HepG2 (cell line): ENCODE results near the gene RAB30. TPM values are rescaled to one million over a fixed set of nuclear protein-coding genes. Genes with fewer than 3 reads are reported as not detected.

Experiments
- ATF7 ChIP-seq, 2 experiments: fragments of 450-650 bp in 1 of 2; sonication (generic) in 1 of 2; formaldehyde crosslinking in 1 of 2; IDR thresholded peaks; 2 replicates each; pipeline versions ENCODE4 v1.4.0 to v1.6.1; 2016 to 2020; ENCODE audit warnings: antibody characterized with exemption in 1 of 2, mild to moderate bottlenecking in 1 of 2, missing genetic modification reagents in 1 of 2
- CEBPG ChIP-seq: IDR thresholded peaks from 2 replicates; pipeline ENCODE4 v1.6.1; 2016
- ETV6 ChIP-seq: sonication (generic); formaldehyde crosslinking; conservative IDR thresholded peaks from 2 replicates; pipeline ENCODE4 v1.4.0; 2020; ENCODE audit warnings: missing genetic modification reagents
- ZBTB7A ChIP-seq: sonication (generic); formaldehyde crosslinking; IDR thresholded peaks from 2 replicates; pipeline ENCODE4 v1.8.0; 2022; ENCODE audit warnings: mild to moderate bottlenecking, missing genetic modification reagents
- ZNF644 ChIP-seq: IDR thresholded peaks from 2 replicates; pipeline ENCODE4 v1.6.1; 2016; ENCODE audit warnings: low read depth
- polyA plus RNA-seq, 8 experiments: library from polyadenylated mRNA; depleted of rRNA in 3 of 8; stranded (reverse) in 7 of 8; unstranded in 1 of 8; fragments of >200 nt; fragmentation: Illumina TruSeq in 4 of 8; extraction: Trizol in 4 of 8; gene quantifications; 2 replicates each; pipeline versions ENCODE4 v1.2.1 to v1.2.3, GENCODE V29; 2011 to 2016; ENCODE audit warnings: low read depth in 4 of 8, missing spikeins in 1 of 8, mixed read lengths in 1 of 8; ENCODE audit not compliant: insufficient read depth in 1 of 8
- total RNA-seq, 5 experiments: library from RNA; depleted of rRNA; stranded (reverse); fragments of >200 nt; fragmentation: Illumina TruSeq; extraction: Trizol; gene quantifications; 2 replicates each; pipeline ENCODE4 v1.2.3, GENCODE V29; 2016; ENCODE audit warnings: low read depth in 1 of 5
- TF ChIP-seq, protein P1 (sequence below): sonication (generic); formaldehyde crosslinking; IDR thresholded peaks from 2 replicates; pipeline ENCODE4 v1.4.0; 2020; ENCODE audit warnings: mild to moderate bottlenecking, missing genetic modification reagents
- TF ChIP-seq, protein P2 (sequence below): sonication (generic); formaldehyde crosslinking; IDR thresholded peaks from 2 replicates; pipeline ENCODE4 v1.5.0; 2020; ENCODE audit warnings: mild to moderate bottlenecking, missing genetic modification reagents, borderline replicate concordance
- TF ChIP-seq, protein P3 (sequence below): sonication (generic); formaldehyde crosslinking; IDR thresholded peaks from 2 replicates; pipeline ENCODE4 v1.8.0; 2022; ENCODE audit warnings: mild to moderate bottlenecking, missing genetic modification reagents

Gene RAB30
- total and polyA plus RNA-seq, 2 of the 13 experiments (the other 11 are each of a cell fraction or from before 2014, with no cell fraction given), result 3.7 to 5.0 TPM

DNA sequence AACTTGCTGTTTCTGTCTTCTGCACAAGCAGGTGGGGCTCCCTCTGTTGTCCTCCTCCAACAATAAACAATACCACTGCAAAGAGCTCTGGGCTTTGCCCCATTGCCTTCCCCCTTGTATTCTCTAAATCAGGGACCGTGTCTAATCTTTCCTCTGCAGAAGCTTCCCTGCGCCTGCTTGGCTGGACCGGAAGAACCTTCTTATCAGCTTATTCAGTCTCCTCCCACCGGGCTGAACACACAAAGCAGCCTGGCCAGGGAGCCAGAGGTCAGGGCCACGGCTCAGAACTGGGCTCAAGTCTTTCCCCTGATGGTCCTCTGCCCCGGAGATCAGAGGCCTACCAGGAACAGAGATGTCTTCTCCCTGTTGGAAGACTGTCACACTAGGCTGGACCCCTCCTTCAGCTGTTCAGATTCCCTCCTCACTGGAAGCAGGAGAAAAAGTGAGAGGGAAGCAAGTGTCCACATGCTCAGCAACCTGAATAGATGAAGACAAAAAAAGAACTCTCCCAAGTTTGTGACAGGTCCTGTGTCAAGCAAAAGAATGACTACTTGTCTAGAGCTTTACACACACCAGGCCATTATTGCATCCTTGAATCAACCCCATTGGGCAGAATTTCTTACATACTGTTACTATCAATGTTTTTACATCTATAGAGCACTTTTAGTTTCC lies 63.7 kb downstream of the RAB30 start (continued):
- TF ChIP-seq, protein P1, sequence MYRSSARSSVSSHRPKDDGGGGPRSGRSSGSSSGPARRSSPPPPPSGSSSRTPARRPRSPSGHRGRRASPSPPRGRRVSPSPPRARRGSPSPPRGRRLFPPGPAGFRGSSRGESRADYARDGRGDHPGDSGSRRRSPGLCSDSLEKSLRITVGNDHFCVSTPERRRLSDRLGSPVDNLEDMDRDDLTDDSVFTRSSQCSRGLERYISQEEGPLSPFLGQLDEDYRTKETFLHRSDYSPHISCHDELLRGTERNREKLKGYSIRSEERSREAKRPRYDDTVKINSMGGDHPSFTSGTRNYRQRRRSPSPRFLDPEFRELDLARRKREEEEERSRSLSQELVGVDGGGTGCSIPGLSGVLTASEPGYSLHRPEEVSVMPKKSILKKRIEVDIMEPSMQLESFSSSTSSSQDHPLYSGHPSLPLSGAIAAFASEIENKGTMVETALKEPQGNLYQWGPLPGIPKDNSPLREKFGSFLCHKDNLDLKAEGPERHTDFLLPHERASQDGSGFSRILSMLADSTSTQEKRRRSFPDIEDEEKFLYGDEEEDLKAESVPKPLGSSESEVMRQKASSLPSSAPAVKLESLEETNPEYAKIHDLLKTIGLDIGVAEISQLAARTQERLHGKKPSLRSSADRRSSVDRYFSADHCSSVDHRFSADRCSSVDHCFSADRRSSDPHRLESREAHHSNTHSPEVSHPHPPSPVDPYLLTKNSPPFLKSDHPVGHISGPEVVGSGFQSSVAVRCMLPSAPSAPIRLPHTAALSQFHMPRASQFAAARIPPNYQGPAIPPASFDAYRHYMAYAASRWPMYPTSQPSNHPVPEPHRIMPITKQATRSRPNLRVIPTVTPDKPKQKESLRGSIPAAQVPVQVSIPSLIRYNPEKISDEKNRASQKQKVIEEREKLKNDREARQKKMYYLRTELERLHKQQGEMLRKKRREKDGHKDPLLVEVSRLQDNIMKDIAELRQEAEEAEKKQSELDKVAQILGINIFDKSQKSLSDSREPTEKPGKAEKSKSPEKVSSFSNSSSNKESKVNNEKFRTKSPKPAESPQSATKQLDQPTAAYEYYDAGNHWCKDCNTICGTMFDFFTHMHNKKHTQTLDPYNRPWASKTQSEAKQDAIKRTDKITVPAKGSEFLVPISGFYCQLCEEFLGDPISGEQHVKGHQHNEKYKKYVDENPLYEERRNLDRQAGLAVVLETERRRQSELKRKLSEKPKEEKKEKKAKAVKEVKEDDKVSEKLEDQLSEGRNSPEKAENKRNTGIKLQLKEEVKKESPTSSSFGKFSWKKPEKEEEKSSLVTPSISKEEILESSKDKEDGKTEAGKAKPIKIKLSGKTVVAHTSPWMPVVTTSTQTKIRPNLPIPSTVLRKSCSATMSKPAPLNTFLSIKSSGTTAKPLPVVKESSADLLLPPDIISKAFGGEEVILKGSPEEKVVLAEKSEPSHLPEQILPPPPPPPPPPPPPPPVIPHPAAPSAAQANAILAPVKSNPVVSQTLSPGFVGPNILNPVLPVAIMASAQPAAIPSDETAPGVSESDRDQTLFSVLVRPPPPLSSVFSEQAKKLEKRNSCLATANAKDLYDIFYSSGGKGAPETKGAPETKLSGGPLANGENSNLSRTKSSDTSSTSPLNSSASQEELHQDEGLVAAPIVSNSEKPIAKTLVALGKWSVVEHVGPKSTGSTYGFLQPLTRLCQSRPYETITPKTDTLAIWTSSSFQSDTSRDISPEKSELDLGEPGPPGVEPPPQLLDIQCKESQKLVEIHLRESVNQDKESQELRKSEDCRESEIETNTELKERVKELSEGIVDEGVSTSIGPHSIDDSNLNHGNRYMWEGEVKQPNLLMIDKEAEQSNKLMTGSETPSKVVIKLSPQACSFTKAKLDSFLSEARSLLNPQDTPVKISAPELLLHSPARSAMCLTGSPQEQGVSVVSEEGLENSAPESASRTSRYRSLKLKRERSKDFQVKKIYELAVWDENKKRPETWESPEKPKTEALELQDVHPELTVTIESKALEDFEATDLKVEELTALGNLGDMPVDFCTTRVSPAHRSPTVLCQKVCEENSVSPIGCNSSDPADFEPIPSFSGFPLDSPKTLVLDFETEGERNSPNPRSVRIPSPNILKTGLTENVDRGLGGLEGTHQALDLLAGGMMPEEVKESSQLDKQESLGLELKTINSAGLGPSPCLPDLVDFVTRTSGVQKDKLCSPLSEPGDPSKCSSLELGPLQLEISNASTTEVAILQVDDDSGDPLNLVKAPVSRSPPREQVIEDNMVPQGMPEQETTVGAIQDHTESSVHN, result no peak
- TF ChIP-seq, protein P2, sequence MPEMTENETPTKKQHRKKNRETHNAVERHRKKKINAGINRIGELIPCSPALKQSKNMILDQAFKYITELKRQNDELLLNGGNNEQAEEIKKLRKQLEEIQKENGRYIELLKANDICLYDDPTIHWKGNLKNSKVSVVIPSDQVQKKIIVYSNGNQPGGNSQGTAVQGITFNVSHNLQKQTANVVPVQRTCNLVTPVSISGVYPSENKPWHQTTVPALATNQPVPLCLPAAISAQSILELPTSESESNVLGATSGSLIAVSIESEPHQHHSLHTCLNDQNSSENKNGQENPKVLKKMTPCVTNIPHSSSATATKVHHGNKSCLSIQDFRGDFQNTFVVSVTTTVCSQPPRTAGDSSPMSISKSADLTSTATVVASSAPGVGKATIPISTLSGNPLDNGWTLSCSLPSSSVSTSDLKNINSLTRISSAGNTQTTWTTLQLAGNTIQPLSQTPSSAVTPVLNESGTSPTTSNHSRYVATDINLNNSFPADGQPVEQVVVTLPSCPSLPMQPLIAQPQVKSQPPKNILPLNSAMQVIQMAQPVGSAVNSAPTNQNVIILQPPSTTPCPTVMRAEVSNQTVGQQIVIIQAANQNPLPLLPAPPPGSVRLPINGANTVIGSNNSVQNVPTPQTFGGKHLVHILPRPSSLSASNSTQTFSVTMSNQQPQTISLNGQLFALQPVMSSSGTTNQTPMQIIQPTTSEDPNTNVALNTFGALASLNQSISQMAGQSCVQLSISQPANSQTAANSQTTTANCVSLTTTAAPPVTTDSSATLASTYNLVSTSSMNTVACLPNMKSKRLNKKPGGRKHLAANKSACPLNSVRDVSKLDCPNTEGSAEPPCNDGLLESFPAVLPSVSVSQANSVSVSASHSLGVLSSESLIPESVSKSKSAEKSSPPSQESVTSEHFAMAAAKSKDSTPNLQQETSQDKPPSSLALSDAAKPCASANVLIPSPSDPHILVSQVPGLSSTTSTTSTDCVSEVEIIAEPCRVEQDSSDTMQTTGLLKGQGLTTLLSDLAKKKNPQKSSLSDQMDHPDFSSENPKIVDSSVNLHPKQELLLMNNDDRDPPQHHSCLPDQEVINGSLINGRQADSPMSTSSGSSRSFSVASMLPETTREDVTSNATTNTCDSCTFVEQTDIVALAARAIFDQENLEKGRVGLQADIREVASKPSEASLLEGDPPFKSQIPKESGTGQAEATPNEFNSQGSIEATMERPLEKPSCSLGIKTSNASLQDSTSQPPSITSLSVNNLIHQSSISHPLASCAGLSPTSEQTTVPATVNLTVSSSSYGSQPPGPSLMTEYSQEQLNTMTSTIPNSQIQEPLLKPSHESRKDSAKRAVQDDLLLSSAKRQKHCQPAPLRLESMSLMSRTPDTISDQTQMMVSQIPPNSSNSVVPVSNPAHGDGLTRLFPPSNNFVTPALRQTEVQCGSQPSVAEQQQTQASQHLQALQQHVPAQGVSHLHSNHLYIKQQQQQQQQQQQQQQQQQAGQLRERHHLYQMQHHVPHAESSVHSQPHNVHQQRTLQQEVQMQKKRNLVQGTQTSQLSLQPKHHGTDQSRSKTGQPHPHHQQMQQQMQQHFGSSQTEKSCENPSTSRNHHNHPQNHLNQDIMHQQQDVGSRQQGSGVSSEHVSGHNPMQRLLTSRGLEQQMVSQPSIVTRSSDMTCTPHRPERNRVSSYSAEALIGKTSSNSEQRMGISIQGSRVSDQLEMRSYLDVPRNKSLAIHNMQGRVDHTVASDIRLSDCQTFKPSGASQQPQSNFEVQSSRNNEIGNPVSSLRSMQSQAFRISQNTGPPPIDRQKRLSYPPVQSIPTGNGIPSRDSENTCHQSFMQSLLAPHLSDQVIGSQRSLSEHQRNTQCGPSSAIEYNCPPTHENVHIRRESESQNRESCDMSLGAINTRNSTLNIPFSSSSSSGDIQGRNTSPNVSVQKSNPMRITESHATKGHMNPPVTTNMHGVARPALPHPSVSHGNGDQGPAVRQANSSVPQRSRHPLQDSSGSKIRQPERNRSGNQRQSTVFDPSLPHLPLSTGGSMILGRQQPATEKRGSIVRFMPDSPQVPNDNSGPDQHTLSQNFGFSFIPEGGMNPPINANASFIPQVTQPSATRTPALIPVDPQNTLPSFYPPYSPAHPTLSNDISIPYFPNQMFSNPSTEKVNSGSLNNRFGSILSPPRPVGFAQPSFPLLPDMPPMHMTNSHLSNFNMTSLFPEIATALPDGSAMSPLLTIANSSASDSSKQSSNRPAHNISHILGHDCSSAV (CRISPR knock-in tag), result no peak
- TF ChIP-seq ETV6 (CRISPR knock-in tag), result 0 out of 2 replicates have a peak, but pooled peaks have one; percentile 19
- no peak for TF ChIP-seq CEBPG (CRISPR knock-in tag)
- TF ChIP-seq ZNF644 (CRISPR knock-in tag), result peak; percentile 38; the same call in 1 of the 2 replicates
- TF ChIP-seq ATF7 (IDR thresholded peaks at IDR 0.05), result no peak
- TF ChIP-seq ATF7 (CRISPR knock-in tag; IDR thresholded peaks at IDR 0.05), result no peak
- TF ChIP-seq, protein P3, sequence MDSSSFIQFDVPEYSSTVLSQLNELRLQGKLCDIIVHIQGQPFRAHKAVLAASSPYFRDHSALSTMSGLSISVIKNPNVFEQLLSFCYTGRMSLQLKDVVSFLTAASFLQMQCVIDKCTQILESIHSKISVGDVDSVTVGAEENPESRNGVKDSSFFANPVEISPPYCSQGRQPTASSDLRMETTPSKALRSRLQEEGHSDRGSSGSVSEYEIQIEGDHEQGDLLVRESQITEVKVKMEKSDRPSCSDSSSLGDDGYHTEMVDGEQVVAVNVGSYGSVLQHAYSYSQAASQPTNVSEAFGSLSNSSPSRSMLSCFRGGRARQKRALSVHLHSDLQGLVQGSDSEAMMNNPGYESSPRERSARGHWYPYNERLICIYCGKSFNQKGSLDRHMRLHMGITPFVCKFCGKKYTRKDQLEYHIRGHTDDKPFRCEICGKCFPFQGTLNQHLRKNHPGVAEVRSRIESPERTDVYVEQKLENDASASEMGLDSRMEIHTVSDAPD (CRISPR knock-in tag), result no peak
- no peak for TF ChIP-seq ZBTB7A (CRISPR knock-in tag)
